Mesenchymal stem cell (in vitro differentiated cells and primary cell): Measurements from ENCODE around the gene NPIPB4.
"Not testable (repeated sequence)": the region's sequence is repeated elsewhere in the genome, so short reads cannot be mapped to it uniquely, and the experiment has no call there.

ENCODE experiments used
- DNase-seq: peaks from one replicate; pipeline ENCODE4 v3.0.0-alpha.2; 2013
- H2AFZ ChIP-seq: one replicate; pipeline ENCODE4 v1.6.1; 2013; ENCODE audit warnings: low read depth, mild to moderate bottlenecking, control low read depth, inconsistent platforms, low read length, moderate library complexity
- H2AK5ac ChIP-seq: 2 replicates; pipeline ENCODE4 v1.6.1; 2013; ENCODE audit warnings: low read length, moderate library complexity, mild to moderate bottlenecking, inconsistent platforms; ENCODE audit not compliant: severe bottlenecking
- H2BK120ac ChIP-seq: one replicate; pipeline ENCODE4 v1.6.1; 2013; ENCODE audit warnings: low read depth, mild to moderate bottlenecking, inconsistent platforms, low read length, moderate library complexity
- H2BK12ac ChIP-seq, 2 experiments: one replicate each; pipeline ENCODE4 v1.6.1; 2013; ENCODE audit warnings: inconsistent platforms in 2 of 2, low read length in 2 of 2, mild to moderate bottlenecking in 2 of 2, moderate library complexity in 2 of 2, control low read depth in 1 of 2
- H2BK15ac ChIP-seq: one replicate; pipeline ENCODE4 v1.6.1; 2013; ENCODE audit warnings: mild to moderate bottlenecking, low read depth, inconsistent platforms; ENCODE audit not compliant: poor library complexity, severe bottlenecking
- H2BK5ac ChIP-seq: 2 replicates; pipeline ENCODE4 v1.6.1; 2013; ENCODE audit warnings: low read depth, mild to moderate bottlenecking, low read length, control low read depth, inconsistent platforms; ENCODE audit not compliant: poor library complexity, severe bottlenecking
- H3K14ac ChIP-seq, 2 experiments: one replicate each; pipeline ENCODE4 v1.6.1; 2013; ENCODE audit warnings: inconsistent platforms in 2 of 2, low read length in 2 of 2, control low read depth in 1 of 2, mild to moderate bottlenecking in 1 of 2, moderate library complexity in 1 of 2
- H3K18ac ChIP-seq, 2 experiments: one replicate each; pipeline ENCODE4 v1.6.1; 2013; ENCODE audit warnings: inconsistent platforms in 2 of 2, low read length in 2 of 2, control low read depth in 1 of 2, low read depth in 1 of 2, mild to moderate bottlenecking in 1 of 2
- H3K23ac ChIP-seq, 2 experiments: one replicate each; pipeline ENCODE4 v1.6.1; 2013; ENCODE audit warnings: inconsistent platforms in 2 of 2, low read length in 2 of 2, mild to moderate bottlenecking in 2 of 2, moderate library complexity in 2 of 2, control low read depth in 1 of 2
- H3K27ac ChIP-seq: 2 replicates; pipeline ENCODE4 v1.5.1; 2013; ENCODE audit warnings: mild to moderate bottlenecking, moderate library complexity, low read length, control low read depth, inconsistent platforms; ENCODE audit not compliant: poor library complexity, severe bottlenecking
- H3K27me3 ChIP-seq, 2 experiments: 2 replicates each; pipeline versions ENCODE4 v1.6.1 to v1.7.0; 2013; ENCODE audit warnings: low read length in 2 of 2, mild to moderate bottlenecking in 2 of 2, moderate library complexity in 2 of 2, control low read depth in 1 of 2, inconsistent platforms in 1 of 2; ENCODE audit not compliant: control insufficient read depth in 1 of 2, insufficient read depth in 1 of 2
- H3K36me3 ChIP-seq, 2 experiments: 2 replicates each; pipeline versions ENCODE4 v1.6.1 to v1.7.0; 2013; ENCODE audit warnings: low read length in 2 of 2, control low read depth in 1 of 2, inconsistent platforms in 1 of 2, low read depth in 1 of 2, mild to moderate bottlenecking in 1 of 2; ENCODE audit not compliant: insufficient read depth in 2 of 2, control insufficient read depth in 1 of 2
- H3K4ac ChIP-seq, 2 experiments: one replicate each; pipeline ENCODE4 v1.6.1; 2013; ENCODE audit warnings: inconsistent platforms in 2 of 2, low read length in 2 of 2, mild to moderate bottlenecking in 2 of 2, moderate library complexity in 2 of 2, control low read depth in 1 of 2, low read depth in 1 of 2
- H3K4me1 ChIP-seq: 2 replicates; pipeline ENCODE4 v1.6.1; 2013; ENCODE audit warnings: low read depth, low read length, control low read depth; ENCODE audit not compliant: control insufficient read depth, insufficient read depth
- H3K4me2 ChIP-seq: 2 replicates; pipeline ENCODE4 v1.6.1; 2013; ENCODE audit warnings: low read length, mild to moderate bottlenecking, inconsistent platforms; ENCODE audit not compliant: poor library complexity, severe bottlenecking
- H3K4me3 ChIP-seq, 2 experiments: 2 replicates each; pipeline versions ENCODE4 v1.5.1 to v1.7.0; 2013; ENCODE audit warnings: low read length in 2 of 2, mild to moderate bottlenecking in 2 of 2, control low read depth in 1 of 2, low read depth in 1 of 2; ENCODE audit not compliant: insufficient read depth in 1 of 2
- H3K79me1 ChIP-seq: replicated peaks from 2 replicates; pipeline ENCODE4 v1.6.1; 2013; ENCODE audit warnings: mild to moderate bottlenecking, control low read depth, low read length, inconsistent platforms; ENCODE audit not compliant: poor library complexity, severe bottlenecking
- H3K9ac ChIP-seq: 2 replicates; pipeline ENCODE4 v1.7.0; 2013; ENCODE audit warnings: mild to moderate bottlenecking, low read length, moderate library complexity
- H3K9me3 ChIP-seq: 2 replicates; pipeline ENCODE4 v1.7.0; 2013; ENCODE audit warnings: mild to moderate bottlenecking, low read length; ENCODE audit not compliant: control insufficient read depth
- H4K8ac ChIP-seq: one replicate; pipeline ENCODE4 v1.6.1; 2013; ENCODE audit warnings: inconsistent platforms, mild to moderate bottlenecking, low read length, moderate library complexity
- H4K91ac ChIP-seq: one replicate; pipeline ENCODE4 v1.6.1; 2013; ENCODE audit warnings: mild to moderate bottlenecking, low read length, inconsistent platforms
- WGBS: methylation state at CpG from one replicate; pipeline ENCODE4 v1.1.7; 2013; ENCODE audit warnings: mixed read lengths; 5-methylcytosine and 5-hydroxymethylcytosine counted together

Gene NPIPB4

DNA sequence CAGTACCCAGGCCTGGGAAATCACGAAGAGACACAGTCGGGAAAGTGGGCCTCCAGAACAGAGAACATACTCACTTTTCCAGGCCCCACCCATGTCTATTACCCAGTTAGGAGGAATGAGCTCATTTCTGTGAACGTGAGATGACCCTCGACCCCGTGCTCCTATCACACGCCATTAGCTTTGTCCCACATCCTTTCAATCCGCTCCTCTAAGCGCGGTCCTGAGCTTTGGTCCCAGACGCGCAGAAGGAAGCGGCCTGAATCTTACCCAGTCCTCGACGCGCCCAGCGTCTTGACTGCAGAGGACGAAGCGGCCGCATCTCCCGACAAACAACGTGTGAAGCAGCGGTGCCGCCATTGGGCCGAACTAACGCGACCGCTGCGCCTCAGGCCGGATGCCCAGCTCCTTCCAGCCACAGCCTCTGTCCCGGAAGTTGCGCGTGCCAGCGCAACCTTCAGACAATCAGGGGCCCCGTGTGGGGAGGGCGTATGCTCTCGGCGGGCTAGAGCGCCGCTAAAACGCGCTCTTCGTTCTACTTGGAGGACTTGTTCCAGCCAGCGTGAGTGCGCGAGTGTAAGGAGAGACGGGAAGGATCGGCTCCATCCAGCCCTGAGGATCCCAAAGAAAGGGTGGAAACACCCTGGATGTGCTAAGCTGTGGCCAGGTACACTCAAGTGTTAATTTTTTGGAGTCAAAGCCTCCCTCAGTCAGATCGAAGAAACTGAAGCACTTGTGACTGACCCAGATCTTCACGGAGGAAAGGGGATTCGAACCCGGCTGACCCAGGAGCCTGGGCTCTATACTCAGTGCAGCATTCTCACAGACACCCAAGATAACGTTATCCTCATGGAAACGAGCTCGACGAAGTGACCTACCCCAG is 37.3 kb downstream of the NPIPB4 start:
- H3K4me2 ChIP-seq = peak overlapping the region; percentile 64
- not testable (repeated sequence) for H3K27me3 ChIP-seq, H2BK5ac ChIP-seq, H3K9me3 ChIP-seq, H3K79me1 ChIP-seq, H2BK15ac ChIP-seq, H3K4me1 ChIP-seq, H2AK5ac ChIP-seq, H3K36me3 ChIP-seq, H3K23ac ChIP-seq
- H3K18ac ChIP-seq = peak overlapping the region; percentile 82 to 95
- peak overlapping the region; percentile 90 for H2AFZ ChIP-seq
- H3K27ac ChIP-seq = peak overlapping the region; percentile 30
- peak overlapping the region in 1 of 2 experiments; percentile 94 for H3K14ac ChIP-seq
- DNase-seq = peak; percentile 76
- H2BK12ac ChIP-seq = peak overlapping the region; percentile 50 to 63
- peak overlapping the region; percentile 64 for H2BK120ac ChIP-seq
- WGBS = under 1% methylated on average over 46 of the region's 55 CpGs
- peak overlapping the region; percentile 64 to 98 for H3K4ac ChIP-seq
- peak overlapping the region; percentile 93 for H4K91ac ChIP-seq
- peak overlapping the region; percentile 100 for H4K8ac ChIP-seq
- peak overlapping the region; percentile 89 for H3K9ac ChIP-seq
- peak overlapping the region; percentile 69 to 83 for H3K4me3 ChIP-seq

DNA sequence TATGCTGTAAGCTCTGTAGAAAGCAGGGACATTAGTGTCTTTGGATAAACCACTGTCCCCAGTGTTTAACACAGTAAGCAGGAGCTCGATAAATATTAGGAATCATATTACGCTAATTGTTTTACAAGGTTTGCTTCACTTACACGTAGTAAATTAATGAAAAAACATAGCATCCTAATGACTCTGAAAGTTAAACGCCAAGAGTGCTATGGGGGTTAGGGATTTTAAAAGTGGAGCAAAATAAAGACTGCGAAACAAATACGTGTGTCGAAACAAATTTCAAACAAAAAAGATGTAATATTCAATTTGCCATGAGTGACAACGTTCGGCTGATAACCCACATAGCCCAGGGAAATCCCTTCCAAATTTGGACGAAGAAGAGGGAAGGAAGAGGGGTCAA is 37.9 kb downstream of the NPIPB4 start:
- Histone ChIP-seq H3K4me3 (peak overlapping the region in 1 of 2 experiments; percentile 83), H3K9ac (peak overlapping the region; percentile 89)
- not testable (repeated sequence) for H3K18ac ChIP-seq, H3K23ac ChIP-seq, H3K4ac ChIP-seq, H2BK120ac ChIP-seq, H2AK5ac ChIP-seq, H2BK5ac ChIP-seq, H3K27ac ChIP-seq, H3K4me1 ChIP-seq, DNase-seq, H3K14ac ChIP-seq, H3K36me3 ChIP-seq, H2BK12ac ChIP-seq, H3K27me3 ChIP-seq, H4K8ac ChIP-seq, H2BK15ac ChIP-seq, H3K9me3 ChIP-seq, H3K79me1 ChIP-seq, H2AFZ ChIP-seq, H3K4me2 ChIP-seq, H4K91ac ChIP-seq
- WGBS = no CpG with 5 or more reads among the region's 10 CpGs

DNA sequence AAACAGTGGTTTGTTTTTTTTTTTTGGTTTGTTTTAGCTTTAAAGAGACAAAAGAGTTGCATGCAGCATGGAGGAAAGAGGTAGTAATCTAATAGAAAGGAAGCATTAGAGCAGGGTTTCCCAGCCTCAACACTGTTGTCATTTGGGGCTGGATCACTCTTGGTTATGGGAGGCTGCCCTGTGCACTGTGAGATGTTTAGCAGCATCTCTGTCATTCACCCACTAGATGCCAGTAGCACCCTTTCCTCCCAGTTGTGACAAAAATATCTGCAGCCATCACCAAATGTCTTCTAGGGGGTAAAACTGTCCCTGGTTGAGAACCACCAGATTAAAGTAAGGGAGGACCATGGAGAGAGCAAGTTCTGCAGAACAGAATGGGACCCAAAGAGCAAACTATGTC is 40.5 kb downstream of the NPIPB4 start:
- not testable (repeated sequence) for H3K4me3 ChIP-seq, H3K18ac ChIP-seq, H2BK5ac ChIP-seq, H3K79me1 ChIP-seq, H3K14ac ChIP-seq, DNase-seq, H3K27me3 ChIP-seq, H4K8ac ChIP-seq, H3K27ac ChIP-seq, H3K4me2 ChIP-seq, H3K9me3 ChIP-seq, H2BK15ac ChIP-seq, H2BK120ac ChIP-seq, H3K23ac ChIP-seq, H4K91ac ChIP-seq, H2AFZ ChIP-seq, H3K4ac ChIP-seq, H3K4me1 ChIP-seq, H2BK12ac ChIP-seq, H3K9ac ChIP-seq, H2AK5ac ChIP-seq
- peaks cover 3 to 15% of the 10 kb centered on the region in 2 experiments for H3K36me3 ChIP-seq

DNA sequence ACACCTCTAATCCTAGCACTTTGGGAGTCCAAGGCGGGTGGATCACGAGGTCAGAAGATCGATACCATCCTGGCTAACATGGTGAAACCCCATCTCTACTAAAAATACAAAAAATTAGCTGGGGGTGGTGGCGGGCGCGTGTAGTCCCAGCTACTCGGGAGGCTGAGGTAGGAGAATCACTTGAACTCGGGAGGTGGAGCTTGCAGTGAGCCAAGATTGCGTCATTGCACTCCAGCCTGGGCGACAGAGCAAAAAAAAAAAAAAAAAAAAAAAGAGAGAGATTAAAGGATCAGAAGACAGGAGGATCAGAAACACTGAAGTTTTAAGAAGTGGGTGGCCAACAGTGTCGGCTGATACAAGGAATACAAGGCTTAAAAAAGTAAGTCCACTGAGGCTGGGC is 41.9 kb downstream of the NPIPB4 start:
- not testable (repeated sequence) for H3K9me3 ChIP-seq, H3K79me1 ChIP-seq, H3K4ac ChIP-seq, H2BK120ac ChIP-seq, H3K4me2 ChIP-seq, H4K91ac ChIP-seq, H4K8ac ChIP-seq, H2BK5ac ChIP-seq, H3K9ac ChIP-seq, DNase-seq, H2AFZ ChIP-seq, H3K14ac ChIP-seq, H3K27me3 ChIP-seq, H2BK15ac ChIP-seq, H3K18ac ChIP-seq, H3K4me3 ChIP-seq, H3K23ac ChIP-seq, H2AK5ac ChIP-seq, H3K4me1 ChIP-seq, H2BK12ac ChIP-seq, H3K27ac ChIP-seq
- H3K36me3 ChIP-seq = peaks cover 3 to 21% of the 10 kb centered on the region in 2 experiments
- 96% methylated on average over 8 of the region's 11 CpGs for WGBS
